Measurements from ENCODE around the gene ACER1. TPM values are rescaled to one million over a fixed set of nuclear protein-coding genes. Genes with fewer than 3 reads are reported as not detected.

The ACER1 gene, protein sequence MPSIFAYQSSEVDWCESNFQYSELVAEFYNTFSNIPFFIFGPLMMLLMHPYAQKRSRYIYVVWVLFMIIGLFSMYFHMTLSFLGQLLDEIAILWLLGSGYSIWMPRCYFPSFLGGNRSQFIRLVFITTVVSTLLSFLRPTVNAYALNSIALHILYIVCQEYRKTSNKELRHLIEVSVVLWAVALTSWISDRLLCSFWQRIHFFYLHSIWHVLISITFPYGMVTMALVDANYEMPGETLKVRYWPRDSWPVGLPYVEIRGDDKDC
- not detected for total RNA-seq

DNA sequence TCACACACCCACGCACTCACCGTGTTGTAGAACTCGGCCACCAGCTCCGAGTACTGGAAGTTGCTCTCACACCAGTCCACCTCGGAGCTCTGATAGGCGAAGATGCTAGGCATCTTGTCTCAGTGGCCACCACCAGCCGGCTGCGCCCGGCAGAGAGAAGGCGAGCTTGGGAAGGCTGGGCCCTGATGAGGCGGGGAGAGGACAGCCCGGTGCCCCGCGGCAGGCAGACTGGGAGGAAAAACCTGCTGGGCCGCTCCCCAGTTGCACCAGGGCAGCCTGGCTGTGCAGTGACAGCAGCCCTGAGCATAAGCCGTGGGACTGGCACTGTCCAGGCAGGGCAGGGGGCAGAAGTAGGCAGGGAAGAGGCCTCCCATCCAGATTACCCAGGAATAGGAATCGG is at the start of gene ACER1:
Gene ACER1 (minus strand): TSS at position 174 of the 400 bp plus-strand sequence. CDS start 61 bp downstream, at position 113.
- ATAC-seq (no peak), DNase-seq (ENCODE audit: low spot score) (no peak)
- Mint-ChIP-seq H3K4me1 (ENCODE audit: low read depth in 2 of 2) (no peaks in the 10 kb centered on the region), H3K27ac (no peak within 1 kb of the TSS), H3K36me3 (no peaks in the 10 kb centered on the region), H3K9me3 (no peaks in the 10 kb centered on the region), H3K4me3 (no peak within 1 kb of the TSS), H3K27me3 (no peaks in the 10 kb centered on the region)

DNA sequence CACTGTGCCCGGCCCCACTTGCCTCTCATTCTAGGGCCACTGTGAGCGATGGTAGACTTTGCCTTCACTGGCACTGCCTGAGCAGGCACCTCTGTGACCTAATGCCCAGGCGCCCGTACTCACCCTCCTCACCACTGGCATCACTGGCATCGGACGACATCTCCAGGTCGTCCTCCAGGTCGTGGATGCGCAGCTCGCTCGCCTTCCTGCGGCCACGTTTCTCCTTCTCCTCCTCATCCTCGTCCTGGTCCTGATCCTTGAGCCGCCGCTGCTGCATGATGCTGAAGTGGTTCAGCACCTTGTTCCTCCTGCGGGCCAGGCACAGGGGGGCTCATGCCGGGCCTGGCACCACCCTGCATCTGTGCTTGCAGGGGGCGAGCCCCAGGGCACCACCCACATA is 49.8 kb upstream of the ACER1 start:
- Mint-ChIP-seq H3K36me3 (peaks cover 6% of the 10 kb centered on the region), H3K27me3 (no peaks in the 10 kb centered on the region), H3K27ac (no peak overlapping the region), H3K9me3 (no peaks in the 10 kb centered on the region), H3K4me3 (no peak overlapping the region), H3K4me1 (ENCODE audit: low read depth in 2 of 2) (peaks cover 0 to 1% of the 10 kb centered on the region in 2 donors)
- DNase-seq (ENCODE audit: low spot score) = no peak
- ATAC-seq = no peak

DNA sequence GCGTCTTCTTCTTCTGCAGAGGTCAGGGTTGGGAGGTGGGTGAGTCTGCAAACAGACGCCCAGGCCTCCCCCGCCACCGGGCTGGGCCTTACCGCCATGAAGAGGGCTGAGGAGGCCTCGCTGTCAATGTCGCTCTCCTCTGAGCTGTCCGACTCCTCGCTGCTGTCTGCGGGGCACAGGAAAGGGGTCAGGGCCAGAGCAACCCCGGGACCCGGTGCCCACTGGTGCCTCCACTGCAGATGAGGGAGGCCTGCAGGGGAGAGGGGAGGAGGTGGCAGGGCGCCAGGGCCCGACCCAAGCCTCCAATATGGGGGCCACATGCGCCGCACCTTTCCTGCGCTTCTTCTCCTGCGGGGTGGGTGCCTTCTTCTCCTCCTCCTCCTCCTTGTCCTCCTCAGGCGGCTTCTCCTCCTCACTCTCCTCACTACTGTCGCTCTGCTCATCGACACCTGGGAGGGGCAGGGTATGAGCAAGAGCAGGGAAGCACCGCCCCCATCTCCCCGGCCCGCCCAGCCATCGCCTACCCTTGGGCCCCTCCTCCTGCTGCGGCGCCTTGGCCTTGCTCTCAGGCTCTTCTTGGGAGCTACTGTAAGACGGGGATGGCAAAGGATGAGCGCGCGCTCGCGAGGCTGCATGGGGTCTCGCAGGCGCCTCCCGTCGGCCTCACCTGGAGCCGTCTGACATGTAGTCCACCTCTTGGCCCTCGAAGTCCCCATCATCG is 47.8 kb upstream of the ACER1 start:
- no peaks in the 10 kb centered on the region for H3K27me3 Mint-ChIP-seq
- H3K36me3 Mint-ChIP-seq = peaks cover 5% of the 10 kb centered on the region

DNA sequence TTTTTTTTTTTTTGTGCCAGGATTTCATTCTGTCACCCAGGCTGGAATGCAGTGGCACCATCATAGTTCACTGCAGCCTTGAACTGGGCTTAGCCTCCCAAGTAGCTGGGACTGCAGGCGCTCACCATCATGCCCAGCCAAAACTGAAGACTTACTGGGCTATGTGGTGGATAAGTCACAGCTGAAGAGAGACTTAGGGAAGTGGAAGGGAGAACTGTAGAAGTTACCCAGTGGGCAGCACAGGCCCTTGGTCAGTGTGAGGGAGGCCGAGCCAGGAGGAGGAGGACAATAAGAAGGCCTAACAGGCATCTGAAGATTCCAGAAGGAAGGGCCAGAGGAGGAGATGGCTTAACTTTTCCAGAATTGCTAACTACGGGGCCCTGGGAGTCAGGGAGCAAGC is 46.3 kb upstream of the ACER1 start:
- no peaks in the 10 kb centered on the region for H3K4me1 Mint-ChIP-seq (ENCODE audit: low read depth in 2 of 2)
- DNase-seq (ENCODE audit: low spot score) (no peak), ATAC-seq (no peak)
- no peaks in the 10 kb centered on the region for H3K9me3 Mint-ChIP-seq
- H3K4me3 Mint-ChIP-seq = no peak overlapping the region
- H3K27ac Mint-ChIP-seq = no peak overlapping the region
- H3K36me3 Mint-ChIP-seq = peaks cover 5% of the 10 kb centered on the region
- no peaks in the 10 kb centered on the region for H3K27me3 Mint-ChIP-seq

More for the DNA sequence above, 47.8 kb upstream of the ACER1 start:
- DNase-seq (ENCODE audit: low spot score) = no peak
- Mint-ChIP-seq H3K4me3 (no peak overlapping the region), H3K27ac (no peak overlapping the region), H3K9me3 (no peaks in the 10 kb centered on the region), H3K4me1 (ENCODE audit: low read depth in 2 of 2) (no peaks in the 10 kb centered on the region)
- ATAC-seq = no peak

DNA sequence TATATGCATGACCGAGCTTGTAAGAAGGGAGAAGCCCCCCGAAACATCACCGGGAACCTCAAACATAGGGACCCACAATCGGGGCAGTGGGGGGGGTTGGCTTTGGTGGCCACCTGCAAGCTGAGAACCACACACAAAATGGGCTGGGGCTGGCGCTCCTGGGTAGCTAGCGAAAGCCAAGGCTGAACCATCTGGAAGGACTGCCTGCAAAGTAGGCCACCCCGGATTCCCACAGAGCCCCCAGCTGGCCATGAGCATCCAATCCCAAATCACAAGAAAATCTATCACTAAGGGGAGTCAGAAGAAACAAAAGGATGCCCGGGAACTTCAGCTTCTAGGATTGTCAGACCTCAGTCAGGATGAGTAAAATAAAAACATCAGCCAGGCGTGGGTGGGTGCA is 45.1 kb upstream of the ACER1 start:
- Mint-ChIP-seq H3K27ac (no peak overlapping the region), H3K36me3 (peaks cover 5% of the 10 kb centered on the region), H3K4me3 (no peak overlapping the region), H3K27me3 (no peaks in the 10 kb centered on the region), H3K9me3 (no peaks in the 10 kb centered on the region), H3K4me1 (ENCODE audit: low read depth in 2 of 2) (peaks cover 3 to 5% of the 10 kb centered on the region in 2 donors)
- DNase-seq (ENCODE audit: low spot score) (no peak), ATAC-seq (no peak)

DNA sequence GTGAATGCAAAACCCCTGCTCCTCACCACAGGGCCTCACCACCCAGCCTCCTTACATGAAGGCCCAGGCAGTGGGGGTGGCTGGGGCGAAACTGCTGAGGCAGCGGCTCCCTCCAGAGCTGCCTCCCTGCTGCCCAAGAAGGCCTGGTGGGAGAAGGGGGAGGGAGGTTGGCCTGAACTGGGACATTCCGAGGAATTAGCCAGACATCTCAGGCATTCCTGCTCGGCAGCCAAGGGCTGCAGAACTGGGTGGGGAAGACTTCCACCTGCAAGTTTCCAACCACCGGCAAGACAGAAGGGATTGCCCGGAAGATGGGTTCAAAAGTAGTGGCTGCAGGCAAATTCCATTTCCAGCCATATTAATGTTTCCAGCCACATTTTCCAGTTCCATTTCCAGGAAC is 44.6 kb upstream of the ACER1 start:
- H3K27ac Mint-ChIP-seq = no peak overlapping the region
- ATAC-seq = no peak
- DNase-seq (ENCODE audit: low spot score) = no peak
- H3K36me3 Mint-ChIP-seq = peaks cover 5% of the 10 kb centered on the region
- H3K4me1 Mint-ChIP-seq (ENCODE audit: low read depth in 2 of 2) = peaks cover 5 to 6% of the 10 kb centered on the region in 2 donors
- H3K9me3 Mint-ChIP-seq = no peaks in the 10 kb centered on the region
- no peak overlapping the region for H3K4me3 Mint-ChIP-seq
- H3K27me3 Mint-ChIP-seq = no peaks in the 10 kb centered on the region

DNA sequence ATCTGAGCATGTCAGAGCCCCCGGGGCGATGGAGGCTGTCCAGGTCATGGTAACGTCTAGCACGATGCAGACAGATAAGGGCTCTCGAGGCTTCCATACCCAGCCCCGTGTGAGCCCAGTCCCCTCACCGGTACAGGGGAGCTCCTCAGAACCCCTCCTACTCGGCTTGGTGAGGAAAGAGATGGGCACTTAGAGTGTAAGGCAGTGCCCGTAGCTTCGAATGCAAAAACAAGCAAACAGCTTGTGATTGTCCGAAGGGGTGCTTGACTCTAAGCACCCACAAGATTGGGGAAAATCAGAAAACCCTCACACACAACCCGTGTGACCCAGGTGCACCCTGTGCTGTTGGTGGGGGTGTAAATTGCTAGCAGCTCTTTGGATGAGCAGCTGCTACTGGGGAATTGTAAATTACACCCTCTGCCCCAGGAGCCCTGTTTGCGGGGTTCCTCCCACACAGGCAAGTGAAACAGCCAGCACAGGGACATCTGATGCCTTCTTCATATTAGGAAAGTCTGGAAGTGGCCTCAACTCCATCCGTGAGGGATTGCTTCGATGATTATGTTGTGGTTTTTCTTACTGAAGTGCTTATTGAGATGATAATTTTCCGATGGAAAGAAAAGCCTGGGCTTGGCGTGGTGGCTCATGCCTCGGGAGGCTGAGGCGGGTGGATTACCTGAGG is 43.2 kb upstream of the ACER1 start:
- H3K9me3 Mint-ChIP-seq = no peaks in the 10 kb centered on the region
- H3K4me1 Mint-ChIP-seq (ENCODE audit: low read depth in 2 of 2) = peaks cover 10 to 11% of the 10 kb centered on the region in 2 donors
- ATAC-seq (no peak), DNase-seq (ENCODE audit: low spot score) (no peak)
- no peak overlapping the region for H3K27ac Mint-ChIP-seq
- H3K27me3 Mint-ChIP-seq = no peaks in the 10 kb centered on the region
- H3K36me3 Mint-ChIP-seq = peaks cover 5% of the 10 kb centered on the region
- no peak overlapping the region for H3K4me3 Mint-ChIP-seq

DNA sequence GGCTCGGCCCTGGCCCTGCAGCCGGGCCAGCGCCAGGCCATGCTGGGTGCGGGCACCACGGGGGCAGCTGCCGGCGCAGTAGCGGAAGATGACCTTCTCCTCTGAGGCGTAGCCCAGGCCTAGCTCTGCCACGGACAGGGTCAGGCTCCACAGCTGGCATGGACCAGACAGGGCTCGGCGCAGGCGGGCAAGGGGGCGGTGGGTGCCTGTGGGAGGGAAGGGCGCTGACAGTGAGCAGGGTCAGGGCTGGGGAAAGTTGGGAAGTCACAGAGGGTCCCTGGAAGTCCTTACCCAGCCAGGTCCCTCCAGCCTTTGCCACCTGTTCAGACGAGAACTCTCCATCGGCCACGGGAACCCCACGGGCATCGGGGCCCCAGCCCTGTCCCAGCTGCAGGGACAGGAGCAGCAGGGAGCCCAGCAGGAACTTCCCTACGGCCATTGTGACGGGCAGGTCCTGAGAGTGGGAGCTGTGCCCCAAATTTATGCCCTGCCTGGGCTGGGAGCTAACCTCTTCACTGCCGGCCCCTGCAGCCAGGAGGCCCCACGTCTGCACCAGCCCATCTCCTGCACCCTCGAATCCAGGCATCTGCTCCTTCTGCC is 42.1 kb upstream of the ACER1 start, which contains the start of gene PSPN:
Gene PSPN (minus strand): TSS at position 523 of the 600 bp plus-strand sequence. CDS start 84 bp downstream, at position 439.
- ATAC-seq = no peak
- Mint-ChIP-seq H3K4me3 (no peak within 1 kb of the TSS), H3K9me3 (no peaks in the 10 kb centered on the region), H3K36me3 (peaks cover 5% of the 10 kb centered on the region), H3K27ac (no peak within 1 kb of the TSS), H3K4me1 (ENCODE audit: low read depth in 2 of 2) (peaks cover 10 to 11% of the 10 kb centered on the region in 2 donors), H3K27me3 (no peaks in the 10 kb centered on the region)
- DNase-seq (ENCODE audit: low spot score) = no peak

DNA sequence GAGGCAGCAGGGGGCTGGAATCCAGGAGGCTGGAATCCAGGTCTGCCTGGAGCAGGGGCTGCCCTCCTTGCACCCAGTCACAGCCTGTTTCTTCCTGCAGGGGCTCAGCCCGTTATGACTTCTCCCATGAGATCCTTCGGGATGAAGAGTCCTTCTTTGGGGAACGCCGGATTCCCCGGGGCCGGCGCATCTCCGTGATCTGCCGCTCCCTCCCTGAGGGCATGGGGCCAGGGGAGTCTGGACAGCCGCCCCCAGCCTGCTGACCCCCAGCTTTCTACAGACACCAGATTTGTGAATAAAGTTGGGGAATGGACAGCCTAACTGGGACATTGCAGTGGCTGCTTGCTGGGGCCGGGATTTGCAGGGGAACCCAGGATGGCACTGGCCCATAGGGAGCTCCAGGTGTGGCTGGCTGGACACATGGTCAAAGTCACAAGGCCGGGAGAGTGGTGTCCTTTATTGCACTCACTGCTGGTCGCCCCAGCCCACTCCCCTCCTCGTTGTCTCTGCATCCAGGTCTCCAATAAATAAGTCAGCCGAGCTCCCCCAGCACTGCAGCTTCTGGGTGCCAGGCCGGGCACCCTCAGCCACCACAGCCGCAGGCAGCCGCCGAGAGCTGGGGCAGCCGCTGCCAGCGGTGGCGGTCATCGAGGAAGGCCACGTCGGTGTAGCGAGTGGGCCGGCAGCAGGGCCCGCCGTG is 41.4 kb upstream of the ACER1 start:
- Mint-ChIP-seq H3K27me3 (no peaks in the 10 kb centered on the region), H3K9me3 (no peaks in the 10 kb centered on the region), H3K4me3 (no peak overlapping the region), H3K4me1 (ENCODE audit: low read depth in 2 of 2) (peaks cover 11 to 12% of the 10 kb centered on the region in 2 donors), H3K27ac (no peak overlapping the region), H3K36me3 (peaks cover 3% of the 10 kb centered on the region)
- DNase-seq (ENCODE audit: low spot score) (no peak), ATAC-seq (no peak)

DNA sequence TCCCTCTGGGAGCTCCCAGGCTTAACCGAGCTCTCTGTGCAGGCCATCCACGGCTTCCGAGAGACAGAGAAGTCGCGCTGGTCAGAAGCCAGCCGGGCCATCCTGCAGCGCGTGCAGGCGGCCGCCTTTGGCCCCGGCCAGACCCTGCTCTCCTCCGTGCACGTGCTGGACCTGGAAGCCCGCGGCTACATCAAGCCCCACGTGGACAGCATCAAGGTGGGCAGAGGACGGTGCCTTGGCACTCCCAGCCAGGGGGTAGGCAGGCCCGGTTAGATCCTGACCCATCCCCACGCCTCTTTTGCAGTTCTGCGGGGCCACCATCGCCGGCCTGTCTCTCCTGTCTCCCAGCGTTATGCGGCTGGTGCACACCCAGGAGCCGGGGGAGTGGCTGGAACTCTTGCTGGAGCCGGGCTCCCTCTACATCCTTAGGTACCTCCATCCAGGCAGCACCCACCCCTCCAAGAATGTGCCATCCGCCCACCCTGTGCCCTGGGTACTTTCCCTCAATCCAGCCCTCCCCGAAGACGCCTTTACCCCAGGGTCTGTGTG is 40.8 kb upstream of the ACER1 start:
- peak overlapping the region in 1 of 2 donors; percentile 65 for H3K27ac Mint-ChIP-seq
- H3K36me3 Mint-ChIP-seq = peaks cover 4% of the 10 kb centered on the region
- ATAC-seq (no peak), DNase-seq (ENCODE audit: low spot score) (no peak)
- no peaks in the 10 kb centered on the region for H3K9me3 Mint-ChIP-seq
- no peak overlapping the region for H3K4me3 Mint-ChIP-seq
- H3K4me1 Mint-ChIP-seq (ENCODE audit: low read depth in 2 of 2) = peaks cover 16 to 18% of the 10 kb centered on the region in 2 donors
- H3K27me3 Mint-ChIP-seq = no peaks in the 10 kb centered on the region

DNA sequence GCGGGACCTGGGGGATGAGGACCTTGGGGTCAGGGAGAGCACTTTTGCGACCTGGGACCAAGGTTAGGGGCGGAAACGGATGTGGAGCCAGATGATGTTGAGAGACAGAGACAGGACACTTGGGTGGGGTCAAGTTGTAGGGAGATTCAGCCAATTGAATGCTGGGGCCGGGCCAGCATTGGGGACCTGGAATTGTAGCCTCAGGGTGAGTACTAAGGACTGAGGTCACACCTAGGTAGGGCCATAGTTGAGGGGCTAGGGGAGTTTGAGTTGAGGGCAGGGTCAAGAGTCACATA is 40.3 kb upstream of the ACER1 start:
- H3K27ac Mint-ChIP-seq = peak overlapping the region; percentile 65 to 82
- H3K9me3 Mint-ChIP-seq = no peaks in the 10 kb centered on the region
- peaks cover 4% of the 10 kb centered on the region for H3K36me3 Mint-ChIP-seq
- no peak for ATAC-seq
- peak overlapping the region; percentile 75 for H3K4me3 Mint-ChIP-seq
- H3K4me1 Mint-ChIP-seq (ENCODE audit: low read depth in 2 of 2) = peaks cover 17 to 19% of the 10 kb centered on the region in 2 donors
- DNase-seq (ENCODE audit: low spot score) = no peak
- no peaks in the 10 kb centered on the region for H3K27me3 Mint-ChIP-seq

DNA sequence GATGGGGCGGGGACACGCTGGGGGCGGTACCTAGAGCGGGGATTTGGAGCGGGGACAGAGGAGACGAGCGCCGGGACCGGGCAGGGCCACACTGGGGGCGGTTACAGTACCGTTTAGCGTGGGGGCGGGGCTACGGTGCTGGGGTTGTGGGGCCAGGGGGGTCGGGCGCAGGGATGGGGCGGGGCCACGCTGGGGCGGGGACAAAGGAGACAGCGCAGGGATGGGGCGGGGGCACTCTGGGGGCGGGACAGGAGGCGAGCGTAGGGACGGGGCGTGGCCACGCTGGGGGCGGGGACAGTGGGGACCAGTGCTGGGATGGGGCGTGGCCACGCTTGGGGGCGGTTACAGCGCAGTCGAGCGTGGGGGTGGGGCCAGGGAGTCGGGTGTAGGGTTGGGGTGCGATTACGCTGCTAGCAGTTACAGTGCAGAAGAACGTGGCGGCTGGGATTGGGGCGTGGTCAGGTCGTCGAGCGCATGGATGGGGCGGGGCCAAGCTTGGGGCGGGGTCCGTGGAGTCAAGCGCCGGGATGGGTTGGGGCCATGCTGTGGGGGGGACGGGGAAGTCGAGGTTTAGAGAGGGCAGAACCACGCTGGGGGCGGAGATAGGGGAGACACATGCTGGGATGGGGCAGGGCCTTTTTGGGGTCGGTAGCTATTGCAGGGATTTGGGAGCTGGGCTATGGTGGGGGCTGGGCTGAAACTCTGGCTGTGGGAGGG is 39.8 kb upstream of the ACER1 start:
- H3K27me3 Mint-ChIP-seq = no peaks in the 10 kb centered on the region
- peak overlapping the region; percentile 75 for H3K4me3 Mint-ChIP-seq

More for the DNA sequence above, 39.8 kb upstream of the ACER1 start:
- DNase-seq (ENCODE audit: low spot score) (peak; percentile 99), ATAC-seq (peak; percentile 86 to 89)
- Mint-ChIP-seq H3K27ac (peak overlapping the region; percentile 65 to 82), H3K9me3 (no peaks in the 10 kb centered on the region), H3K36me3 (peaks cover 4% of the 10 kb centered on the region), H3K4me1 (ENCODE audit: low read depth in 2 of 2) (peaks cover 17 to 19% of the 10 kb centered on the region in 2 donors)

All from natural killer cell treated with Interleukin-12 subunit alpha and Interleukin-12 subunit beta and Interleukin-15 and Interleukin-18, amount 100 ng/mL, for 72 hours (primary cell).